HG02571 (cell line): ENCODE results near the gene ADCYAP1.
"Not testable (repeated sequence)": the region's sequence is repeated elsewhere in the genome, so short reads cannot be mapped to it uniquely, and the experiment has no call there.

ENCODE experiments used
- ATAC-seq: cut with Tn5 transposase; IDR thresholded peaks from one replicate; pipeline ENCODE4 v1.9.1; 2021; ENCODE audit warnings: mild to moderate bottlenecking, moderate library complexity; ENCODE audit not compliant: unreplicated experiment

The ADCYAP1 gene

GRCh38 chr18:904218-905090, at the start of gene ADCYAP1:
TSS of gene ADCYAP1 (plus strand) at chr18:904871. CDS start at chr18:905387, 516 bp downstream.
- no peak for ATAC-seq

DNA sequence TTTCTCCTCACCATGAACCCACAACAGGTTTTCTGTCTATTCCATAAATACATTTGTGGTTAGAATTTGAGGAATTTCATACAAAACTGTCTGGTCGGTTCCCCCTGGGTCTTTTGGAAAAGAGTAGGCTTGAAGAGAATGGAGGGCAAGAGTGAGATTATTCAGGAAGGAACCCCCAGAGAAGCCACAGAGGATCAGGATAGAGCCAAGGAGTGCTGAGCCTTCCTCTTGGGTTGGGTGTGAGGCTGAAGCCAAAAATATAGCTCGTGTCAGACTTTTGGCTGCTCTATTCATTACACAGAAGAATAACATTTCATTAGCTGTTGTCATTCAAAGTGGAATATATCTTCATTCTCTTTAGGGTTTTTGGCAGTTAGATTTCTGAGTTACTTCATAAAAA, 46.7 kb upstream of the ADCYAP1 start:
- ATAC-seq = no peak

DNA sequence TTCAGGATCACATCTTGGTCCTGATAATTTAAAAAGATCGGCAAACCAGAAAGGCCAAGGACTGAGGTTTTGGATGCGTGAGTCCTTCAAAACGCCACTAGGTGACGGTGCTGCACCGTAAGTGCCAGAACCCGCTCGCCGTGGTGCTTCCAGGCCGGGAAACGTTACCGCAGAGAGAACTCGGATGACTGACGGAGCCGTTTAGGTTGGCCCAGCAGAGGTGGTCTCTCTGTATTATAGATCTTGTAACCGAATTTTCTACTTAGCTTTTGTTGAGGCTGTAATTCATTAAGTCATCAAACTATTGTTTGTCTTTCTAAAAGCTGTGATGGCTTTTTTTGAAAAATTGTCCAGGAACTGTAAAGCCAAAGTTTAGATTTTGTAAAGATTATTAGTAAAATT, 39.8 kb upstream of the ADCYAP1 start:
- no peak for ATAC-seq

GRCh38 chr18:867257-867656, 37.4 kb upstream of the ADCYAP1 start:
- no peak for ATAC-seq

DNA sequence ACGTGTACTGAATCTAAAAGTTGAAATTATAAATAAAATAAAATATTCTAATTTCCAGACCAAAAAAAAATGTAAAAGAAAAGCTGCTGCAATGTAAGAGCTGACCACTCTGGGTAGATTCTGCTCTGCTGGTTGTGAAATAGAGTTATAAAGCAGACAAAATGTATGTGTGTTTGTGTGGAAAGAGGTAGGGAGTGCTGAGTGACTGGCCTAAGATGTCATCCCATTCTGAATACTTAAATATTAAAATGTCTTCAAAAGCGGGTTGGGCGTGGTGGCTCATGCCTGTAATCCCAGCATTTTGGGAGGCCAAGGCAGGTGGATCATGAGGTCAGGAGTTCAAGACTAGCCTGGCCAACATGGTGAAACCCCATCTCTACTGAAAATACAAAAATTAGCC, 31.2 kb upstream of the ADCYAP1 start:
- not testable (repeated sequence) for ATAC-seq

DNA sequence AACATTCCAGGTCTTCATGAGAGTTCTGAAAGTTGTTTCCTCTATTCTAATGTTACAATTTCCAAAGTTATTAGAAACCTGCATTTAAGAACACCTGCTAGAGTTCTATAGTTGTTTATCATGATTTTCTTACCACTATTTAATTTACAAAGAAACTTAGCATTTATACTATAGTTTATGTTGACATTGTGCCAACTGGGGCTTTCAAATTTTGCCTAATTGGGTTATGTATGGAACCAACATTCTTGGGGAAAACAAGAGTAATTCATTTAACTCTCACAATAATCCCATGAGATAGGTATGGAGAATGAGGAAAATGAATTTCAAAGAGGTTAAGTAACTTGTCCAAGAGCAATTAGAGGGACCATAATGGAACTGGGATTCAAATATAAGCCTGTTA, 28.8 kb upstream of the ADCYAP1 start:
- no peak for ATAC-seq

DNA sequence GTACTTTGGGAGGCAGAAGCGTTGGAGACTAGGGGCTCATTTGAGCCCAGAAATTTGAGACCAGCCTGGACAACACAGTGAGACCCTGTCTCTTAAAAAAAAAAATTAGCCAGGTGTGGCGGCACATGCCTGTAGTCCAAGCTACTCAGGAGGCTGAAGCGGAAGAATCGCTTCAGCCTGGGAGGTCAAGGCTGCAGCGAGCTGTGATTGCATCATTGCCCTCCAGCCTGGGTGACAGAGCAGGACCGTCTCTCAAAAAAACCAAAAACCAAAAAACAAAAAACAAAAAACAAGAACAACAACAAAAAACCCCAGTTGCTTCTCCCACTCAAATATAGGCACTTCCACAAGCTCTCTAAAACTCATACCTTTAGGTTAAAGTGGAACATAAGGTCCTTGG, 27.4 kb upstream of the ADCYAP1 start:
- ATAC-seq = no peak

DNA sequence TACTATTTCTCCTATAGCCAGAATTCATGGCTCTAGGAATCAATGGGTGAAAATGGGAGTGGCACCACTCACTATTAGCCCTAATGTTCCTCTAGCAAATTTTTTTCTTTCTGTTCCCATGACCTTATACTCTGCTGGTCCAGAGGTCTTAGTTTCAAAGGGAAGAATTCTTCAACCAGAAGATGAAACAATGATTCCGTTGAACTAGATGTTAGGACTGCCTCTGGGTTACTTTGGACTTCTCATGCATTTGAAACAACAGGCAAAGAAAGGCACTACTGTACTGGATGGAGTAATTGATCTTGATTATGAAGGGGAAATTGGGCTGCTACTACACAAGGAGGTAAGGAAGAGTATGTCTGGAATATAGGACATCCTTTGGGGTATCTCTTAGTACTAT, 18.6 kb upstream of the ADCYAP1 start:
- no peak for ATAC-seq

- no peak for ATAC-seq
These were observed 17.0 kb upstream of the ADCYAP1 start for GRCh38 chr18:887716-888115.

DNA sequence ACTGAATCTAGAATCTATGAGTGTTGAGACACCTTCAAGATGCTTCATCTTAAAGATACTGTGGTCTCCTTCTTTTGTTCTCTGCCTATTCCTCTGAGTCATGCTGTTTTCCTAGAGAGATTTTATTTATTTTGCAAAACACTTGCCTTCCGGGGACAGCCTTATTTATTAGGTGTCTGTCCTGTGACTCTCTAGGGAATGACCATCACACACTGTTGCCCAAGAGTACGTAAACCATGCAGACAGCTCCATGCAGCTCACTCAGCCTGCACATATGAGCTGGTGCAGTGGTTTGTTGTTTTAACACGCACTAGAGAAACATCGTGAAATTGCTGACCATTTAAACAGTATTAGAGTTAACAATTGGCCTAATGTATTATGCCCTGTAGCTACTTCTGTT, 12.4 kb upstream of the ADCYAP1 start:
- no peak for ATAC-seq

DNA sequence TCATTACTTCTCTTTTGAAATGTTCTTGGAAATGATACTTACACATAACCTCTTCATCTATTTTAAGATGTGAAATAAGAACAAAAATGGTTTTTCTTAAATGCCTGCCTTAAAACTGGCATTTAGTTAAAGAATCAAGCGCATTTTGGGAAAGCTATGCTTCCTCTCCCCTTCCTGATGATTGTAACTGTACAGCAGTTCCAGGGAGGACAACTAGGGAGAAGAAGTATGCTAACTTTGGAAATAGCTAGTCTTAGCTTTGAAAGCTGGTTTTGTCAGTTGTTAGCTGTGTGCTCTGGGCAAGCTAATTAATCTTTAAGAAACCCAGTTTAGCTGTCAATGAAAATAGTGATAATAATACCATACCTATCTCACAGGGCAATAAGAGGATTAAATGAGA, 8.4 kb upstream of the ADCYAP1 start:
- no peak for ATAC-seq

DNA sequence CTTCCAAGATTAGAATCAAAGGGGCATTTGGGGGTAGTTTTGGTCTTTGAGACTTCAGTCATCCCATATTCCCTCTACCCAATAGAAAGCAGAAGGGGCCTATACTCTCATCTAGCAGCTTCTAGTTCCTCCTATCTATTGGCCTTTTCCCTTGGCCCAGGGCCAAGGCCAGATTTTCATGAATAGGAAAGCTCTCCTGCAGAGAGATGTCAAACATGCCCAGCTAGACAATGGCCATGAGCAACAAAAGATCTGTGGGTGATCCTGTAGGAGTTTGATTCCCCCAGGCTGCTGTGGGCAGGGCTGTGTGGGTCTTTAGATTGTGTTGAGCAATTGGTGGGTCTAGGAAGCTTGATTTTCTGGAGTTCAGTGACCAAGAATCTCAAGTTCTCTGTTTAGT, 2.9 kb upstream of the ADCYAP1 start:
- ATAC-seq = no peak

GRCh38 chr18:902229-902628, 2.4 kb upstream of the ADCYAP1 start:
- ATAC-seq = no peak

DNA sequence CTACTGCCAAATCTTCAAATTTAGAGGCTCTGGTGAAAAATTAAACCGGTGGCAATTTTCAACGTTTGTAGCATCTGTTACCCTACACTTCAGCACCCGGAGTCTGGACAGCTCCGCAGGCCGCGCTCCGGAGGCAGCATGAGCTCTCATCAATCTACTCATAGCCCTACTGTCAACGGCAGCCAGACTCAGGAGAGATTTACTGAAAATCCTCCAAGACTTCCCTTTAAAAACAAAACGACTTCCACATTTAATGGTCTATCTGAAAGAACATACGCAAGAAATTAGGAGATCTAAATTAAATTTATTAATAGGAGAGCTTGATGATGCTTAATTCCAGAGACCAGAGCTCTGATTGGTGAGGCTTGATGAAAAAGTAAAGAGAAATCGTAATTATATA, 970 bp upstream of the ADCYAP1 start:
- ATAC-seq = no peak

GRCh38 chr18:905307-905947, 756 bp downstream of the ADCYAP1 start:
- no peak for ATAC-seq

DNA sequence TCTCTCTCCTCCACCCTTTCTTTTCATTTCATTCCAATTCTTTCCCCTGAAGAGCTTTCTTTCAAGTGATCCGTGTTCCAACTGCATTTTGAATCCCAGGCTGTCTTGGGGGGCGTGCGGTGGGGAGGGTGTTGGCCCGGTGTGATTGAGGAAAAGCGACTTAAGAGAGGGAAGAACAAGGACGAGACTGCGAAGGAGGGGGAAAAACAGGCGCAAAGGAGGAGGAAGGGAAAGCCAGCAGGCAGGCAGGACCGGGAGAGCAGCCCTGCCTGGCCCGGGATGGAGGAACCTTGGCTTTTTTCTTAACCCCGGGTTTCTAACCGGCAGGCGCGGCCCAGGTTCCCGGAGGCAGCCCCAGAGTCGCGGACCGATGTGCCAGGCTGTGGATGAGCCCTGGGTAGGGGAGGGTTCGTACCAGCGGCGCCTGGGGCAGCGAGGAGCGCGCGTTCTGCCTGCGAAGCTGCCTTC, 1.3 kb downstream of the ADCYAP1 start:
- ATAC-seq = no peak

DNA sequence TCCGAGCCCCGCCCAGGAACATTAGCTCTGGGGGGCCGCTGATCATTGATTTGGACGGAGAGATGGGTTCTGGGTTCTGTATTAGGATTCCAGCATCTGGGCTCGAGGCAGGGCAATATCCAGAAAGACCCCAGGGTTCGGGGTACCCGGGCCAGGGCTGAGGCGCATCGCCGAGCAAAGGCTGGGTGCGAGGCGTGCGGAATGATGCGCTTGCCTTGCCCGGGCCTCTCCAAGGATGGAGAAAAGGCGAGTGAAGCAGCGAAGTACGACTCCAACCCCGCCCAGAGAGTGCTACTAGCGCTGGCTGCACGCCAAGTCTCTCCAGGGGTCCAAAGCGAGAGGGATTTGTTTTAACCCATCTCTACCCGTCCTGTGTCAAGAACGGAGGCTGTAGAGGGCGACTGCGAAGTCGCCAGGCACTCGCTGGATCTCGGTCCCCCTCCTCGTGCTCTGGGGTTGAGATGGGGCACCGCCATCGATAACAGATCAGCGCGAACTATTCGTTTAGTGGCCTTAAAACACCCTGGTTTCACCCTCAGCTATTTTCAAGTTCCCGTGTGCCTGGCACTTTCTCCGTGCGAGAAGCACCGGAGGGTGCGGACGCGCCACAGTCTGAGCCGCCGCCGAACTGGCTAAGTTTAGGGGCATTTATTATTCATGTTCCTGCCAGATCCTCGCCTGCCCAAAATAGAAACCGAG, 1.9 kb downstream of the ADCYAP1 start:
- ATAC-seq = no peak

DNA sequence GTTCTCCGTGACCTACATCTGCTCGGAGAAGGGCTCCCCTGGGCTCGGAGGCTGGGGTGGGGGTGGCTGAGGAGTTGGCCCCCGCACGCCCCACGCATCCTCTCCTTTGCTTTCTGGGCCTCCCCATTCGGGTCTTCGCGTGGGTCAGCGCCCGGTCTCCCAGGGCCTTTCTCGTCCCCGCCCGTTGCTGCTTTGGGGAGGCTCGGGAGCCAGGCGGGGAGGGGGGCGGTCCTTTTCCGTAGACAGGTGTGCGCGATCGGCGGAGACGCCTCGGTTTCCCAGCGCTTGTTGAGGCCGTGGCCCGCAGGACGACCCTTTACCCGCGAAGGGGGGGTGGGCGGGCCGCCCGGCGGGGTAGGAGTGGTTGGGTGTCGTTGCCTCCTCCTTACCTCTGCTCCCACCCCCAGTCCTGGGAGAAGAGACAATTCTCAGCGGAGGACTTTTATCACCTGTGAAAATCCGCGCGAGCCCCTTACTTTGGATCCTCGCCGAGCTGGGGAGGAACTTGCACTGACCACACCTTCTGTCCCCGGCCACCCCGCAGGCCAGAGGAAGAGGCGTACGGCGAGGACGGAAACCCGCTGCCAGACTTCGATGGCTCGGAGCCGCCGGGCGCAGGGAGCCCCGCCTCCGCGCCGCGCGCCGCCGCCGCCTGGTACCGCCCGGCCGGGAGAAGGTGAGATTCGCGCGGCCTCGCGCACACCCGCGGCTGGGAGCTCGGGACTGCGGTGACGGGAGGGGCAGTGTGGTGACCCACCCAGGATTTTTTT, 2.6 kb downstream of the ADCYAP1 start:
- ATAC-seq = no peak

DNA sequence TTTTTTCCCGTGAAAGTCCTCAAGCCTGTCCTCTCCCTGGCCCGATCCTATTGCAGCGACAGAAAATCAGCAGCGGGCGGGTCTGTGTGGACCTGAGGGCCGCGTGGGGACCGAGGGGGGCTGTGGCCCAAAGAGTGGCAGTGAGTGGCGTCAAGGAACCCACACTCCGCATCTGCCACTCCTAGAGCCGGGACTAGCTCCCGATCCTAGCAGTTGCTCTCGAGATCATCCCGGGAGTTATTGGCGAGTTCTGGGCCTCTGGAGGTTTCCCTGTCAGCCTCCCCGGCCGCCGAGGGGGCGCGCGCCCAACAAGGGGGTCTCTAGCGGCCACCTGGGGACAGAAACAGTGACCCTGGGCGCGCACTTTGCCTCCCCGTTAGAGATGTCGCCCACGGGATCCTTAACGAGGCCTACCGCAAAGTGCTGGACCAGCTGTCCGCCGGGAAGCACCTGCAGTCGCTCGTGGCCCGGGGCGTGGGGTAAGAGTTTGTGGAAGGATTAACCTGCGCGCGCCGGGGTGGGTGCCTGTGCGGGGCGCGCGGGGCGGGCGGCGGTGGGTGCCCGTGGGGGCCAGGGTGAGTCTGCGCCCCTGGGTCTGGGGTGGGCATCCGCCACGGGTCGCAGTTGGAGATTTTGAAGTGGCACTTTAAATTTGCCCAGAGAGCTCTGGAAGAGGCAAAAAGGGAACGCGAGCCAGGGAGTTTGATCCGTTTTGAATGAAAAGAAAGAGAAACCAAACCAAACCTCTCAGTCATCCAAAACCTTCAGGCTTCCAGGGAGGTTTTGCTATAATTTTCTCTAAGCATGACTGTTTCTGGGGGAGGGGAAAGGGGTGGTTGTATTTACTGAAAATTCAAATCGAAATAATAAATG, 3.5 kb downstream of the ADCYAP1 start:
- ATAC-seq = no peak
